ENCODE data around the gene TARS3. TPM values are rescaled to one million over a fixed set of nuclear protein-coding genes. Genes with fewer than 3 reads are reported as not detected.

Gene TARS3
- total and polyA plus RNA-seq, 2 donors (not counting 3 experiments of a cell fraction or from before 2014, with no cell fraction given), result 0.91 to 8.2 TPM

DNA sequence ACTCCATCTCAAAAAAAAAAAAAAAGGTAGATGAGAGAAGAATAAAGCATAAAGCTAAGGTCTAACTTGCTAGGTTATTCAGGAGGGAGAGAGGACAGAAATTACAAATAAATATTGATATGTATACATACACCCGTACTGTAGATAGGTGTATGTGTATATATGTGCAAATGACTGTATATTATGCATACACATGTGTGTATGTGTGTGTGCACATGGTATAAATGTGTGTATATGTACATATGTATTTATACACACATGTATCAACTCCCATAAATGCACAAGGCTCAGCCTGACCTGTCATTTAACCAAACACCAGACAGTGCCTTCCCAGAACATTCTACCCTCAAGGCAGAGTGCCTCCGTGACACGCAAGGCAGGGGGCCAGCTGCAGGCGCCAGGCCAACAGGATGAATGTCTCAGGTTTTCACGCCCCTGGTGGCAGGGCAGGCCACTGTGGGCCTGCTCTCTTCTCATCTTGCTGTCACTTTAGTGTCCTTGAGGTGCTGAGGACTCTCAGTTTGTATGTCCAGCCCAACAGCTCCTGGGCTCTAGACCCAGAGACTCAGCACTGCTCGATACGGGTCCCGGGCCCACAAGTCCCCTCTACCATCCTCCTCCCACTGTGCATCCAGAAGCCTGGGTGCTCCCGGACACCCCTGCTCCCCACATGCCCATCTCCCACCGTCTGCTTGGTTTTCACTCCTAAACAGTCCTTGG is 112.5 kb downstream of the TARS3 start:
- no peaks in the 10 kb centered on the region for H3K4me1 ChIP-seq (ENCODE audit: control insufficient read depth, extremely low read depth, insufficient read depth, low read length)
- H3K9me1 ChIP-seq (replicated peaks; ENCODE audit: control insufficient read depth, extremely low read depth, insufficient read depth, low read length), result no peaks in the 10 kb centered on the region
- H2AFZ ChIP-seq (ENCODE audit: low read depth, low read length), result no peak overlapping the region
- H3K4me2 ChIP-seq (ENCODE audit: insufficient read depth, low read length), result no peak overlapping the region
- DNase-seq (ENCODE audit: low read depth, low spot score), result no peak
- ChIA-PET POLR2A (no interaction called here), CTCF (no interaction called here)
- no peak overlapping the region for H3K9ac ChIP-seq (replicated peaks; ENCODE audit: extremely low read depth, insufficient read depth, low read length)
- H3K27me3 ChIP-seq (ENCODE audit: control insufficient read depth in 2 of 2, insufficient read depth in 2 of 2, low read length in 2 of 2), result no peaks in the 10 kb centered on the region
- no peak for FAIRE-seq
- no peaks in the 10 kb centered on the region for H4K20me1 ChIP-seq (replicated peaks; ENCODE audit: control insufficient read depth, extremely low read depth, insufficient read depth, low read length)
- no peak overlapping the region for H3K4me3 ChIP-seq (replicated peaks in 1 of 3; ENCODE audit: insufficient read depth in 1 of 3, low read depth in 1 of 3, low read length in 3 of 3)
- H3K27ac ChIP-seq (ENCODE audit: insufficient read depth, low read depth, low read length), result no peak overlapping the region
- TF ChIP-seq JUN (IDR thresholded peaks at IDR 0.05; ENCODE audit: borderline replicate concordance, insufficient read depth, insufficient read length, low read depth) (no peak), POLR2A (IDR thresholded peaks at IDR 0.05; ENCODE audit: low read depth, low read length) (no peak), MYC (IDR thresholded peaks at IDR 0.05; ENCODE audit: low read depth, low read length) (no peak), FOS (IDR thresholded peaks at IDR 0.05; ENCODE audit: borderline replicate concordance, insufficient read depth, low read length) (no peak)
- TF ChIP-seq, protein P1, sequence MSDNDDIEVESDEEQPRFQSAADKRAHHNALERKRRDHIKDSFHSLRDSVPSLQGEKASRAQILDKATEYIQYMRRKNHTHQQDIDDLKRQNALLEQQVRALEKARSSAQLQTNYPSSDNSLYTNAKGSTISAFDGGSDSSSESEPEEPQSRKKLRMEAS (IDR thresholded peaks at IDR 0.05; ENCODE audit: insufficient read depth, insufficient read length), result no peak
- H3K36me3 ChIP-seq (ENCODE audit: control insufficient read depth in 2 of 2, extremely low read depth in 1 of 2, insufficient read depth in 2 of 2, low read length in 2 of 2), result no peaks in the 10 kb centered on the region
- intact Hi-C loops (cut with micrococcal nuclease) (no loop called here), dilution Hi-C loops (cut with MboI; ENCODE audit: extremely low pct_ligation_motif_present, low sequenced_read_pairs) (no loop called here)
- no peaks in the 10 kb centered on the region for H3K9me3 ChIP-seq (replicated peaks; ENCODE audit: control insufficient read depth, insufficient read depth, low read length)
- BruUV-seq (replicated peaks), result no TSS peak
- H3K79me2 ChIP-seq (ENCODE audit: control insufficient read depth, insufficient read depth, low read length), result no peaks in the 10 kb centered on the region

DNA sequence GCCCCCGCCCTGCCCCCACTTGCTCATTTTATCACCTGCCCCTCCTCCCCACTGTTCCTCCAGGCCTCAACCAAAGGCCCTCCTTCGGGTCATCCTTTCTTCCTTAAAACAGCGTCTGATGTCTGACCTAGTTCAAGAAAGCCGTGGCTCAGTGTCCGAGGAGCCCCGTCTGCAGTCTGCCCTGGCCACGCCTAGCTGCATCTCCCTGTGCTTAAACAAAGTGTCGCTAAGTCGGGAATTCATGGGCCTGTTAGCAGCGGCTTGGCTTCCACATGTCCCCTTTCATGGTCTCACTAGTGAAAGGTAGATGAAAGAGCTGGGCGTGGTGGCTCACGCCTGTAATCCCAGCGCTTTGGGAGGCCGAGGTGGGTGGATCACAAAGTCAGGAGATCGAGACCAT is 113.3 kb downstream of the TARS3 start:
- H3K27me3 ChIP-seq (ENCODE audit: control insufficient read depth in 2 of 2, insufficient read depth in 2 of 2, low read length in 2 of 2), result no peaks in the 10 kb centered on the region
- no peaks in the 10 kb centered on the region for H4K20me1 ChIP-seq (replicated peaks; ENCODE audit: control insufficient read depth, extremely low read depth, insufficient read depth, low read length)
- ChIA-PET POLR2A (no interaction called here), CTCF (no interaction called here)
- TF ChIP-seq FOS (IDR thresholded peaks at IDR 0.05; ENCODE audit: borderline replicate concordance, insufficient read depth, low read length) (no peak), POLR2A (IDR thresholded peaks at IDR 0.05; ENCODE audit: low read depth, low read length) (no peak), JUN (IDR thresholded peaks at IDR 0.05; ENCODE audit: borderline replicate concordance, insufficient read depth, insufficient read length, low read depth) (no peak), GATA2 (IDR thresholded peaks at IDR 0.05; ENCODE audit: insufficient read depth, insufficient read length, low read depth, low read length) (no peak), MYC (IDR thresholded peaks at IDR 0.05; ENCODE audit: low read depth, low read length) (no peak), EZH2 (IDR thresholded peaks at IDR 0.05; ENCODE audit: borderline replicate concordance, low read depth, low read length, severe bottlenecking) (no peak)
- TF ChIP-seq, protein P2, sequence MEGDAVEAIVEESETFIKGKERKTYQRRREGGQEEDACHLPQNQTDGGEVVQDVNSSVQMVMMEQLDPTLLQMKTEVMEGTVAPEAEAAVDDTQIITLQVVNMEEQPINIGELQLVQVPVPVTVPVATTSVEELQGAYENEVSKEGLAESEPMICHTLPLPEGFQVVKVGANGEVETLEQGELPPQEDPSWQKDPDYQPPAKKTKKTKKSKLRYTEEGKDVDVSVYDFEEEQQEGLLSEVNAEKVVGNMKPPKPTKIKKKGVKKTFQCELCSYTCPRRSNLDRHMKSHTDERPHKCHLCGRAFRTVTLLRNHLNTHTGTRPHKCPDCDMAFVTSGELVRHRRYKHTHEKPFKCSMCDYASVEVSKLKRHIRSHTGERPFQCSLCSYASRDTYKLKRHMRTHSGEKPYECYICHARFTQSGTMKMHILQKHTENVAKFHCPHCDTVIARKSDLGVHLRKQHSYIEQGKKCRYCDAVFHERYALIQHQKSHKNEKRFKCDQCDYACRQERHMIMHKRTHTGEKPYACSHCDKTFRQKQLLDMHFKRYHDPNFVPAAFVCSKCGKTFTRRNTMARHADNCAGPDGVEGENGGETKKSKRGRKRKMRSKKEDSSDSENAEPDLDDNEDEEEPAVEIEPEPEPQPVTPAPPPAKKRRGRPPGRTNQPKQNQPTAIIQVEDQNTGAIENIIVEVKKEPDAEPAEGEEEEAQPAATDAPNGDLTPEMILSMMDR (IDR thresholded peaks at IDR 0.05; ENCODE audit: extremely low read depth in 1 of 2, insufficient read depth in 1 of 2, low read depth in 1 of 2, low read length in 2 of 2), result no peak
- TF ChIP-seq, protein P1 (IDR thresholded peaks at IDR 0.05; ENCODE audit: insufficient read depth, insufficient read length), result no peak
- H3K4me3 ChIP-seq (replicated peaks in 1 of 3; ENCODE audit: insufficient read depth in 1 of 3, low read depth in 1 of 3, low read length in 3 of 3), result no peak overlapping the region
- dilution Hi-C loops (cut with MboI; ENCODE audit: extremely low pct_ligation_motif_present, low sequenced_read_pairs), result no loop called here
- intact Hi-C loops (cut with micrococcal nuclease), result no loop called here
- no peaks in the 10 kb centered on the region for H3K9me1 ChIP-seq (replicated peaks; ENCODE audit: control insufficient read depth, extremely low read depth, insufficient read depth, low read length)
- H3K4me1 ChIP-seq (ENCODE audit: control insufficient read depth, extremely low read depth, insufficient read depth, low read length), result no peaks in the 10 kb centered on the region
- BruUV-seq (replicated peaks), result no TSS peak
- FAIRE-seq, result no peak
- H2AFZ ChIP-seq (ENCODE audit: low read depth, low read length), result no peak overlapping the region
- no peak overlapping the region for H3K4me2 ChIP-seq (ENCODE audit: insufficient read depth, low read length)
- H3K36me3 ChIP-seq (ENCODE audit: control insufficient read depth in 2 of 2, extremely low read depth in 1 of 2, insufficient read depth in 2 of 2, low read length in 2 of 2), result no peaks in the 10 kb centered on the region
- no peak overlapping the region for H3K9ac ChIP-seq (replicated peaks; ENCODE audit: extremely low read depth, insufficient read depth, low read length)
- H3K27ac ChIP-seq (ENCODE audit: insufficient read depth, low read depth, low read length), result no peak overlapping the region
- no peak for DNase-seq (ENCODE audit: low read depth, low spot score)
- no peaks in the 10 kb centered on the region for H3K79me2 ChIP-seq (ENCODE audit: control insufficient read depth, insufficient read depth, low read length)
- H3K9me3 ChIP-seq (replicated peaks; ENCODE audit: control insufficient read depth, insufficient read depth, low read length), result no peaks in the 10 kb centered on the region
